HuH-7.5 (cell line): Measurements from ENCODE around the gene FAM181B.

Experiments used
- DNase-seq: peaks from one replicate; pipeline ENCODE4 v3.0.0; 2011; ENCODE audit warnings: low spot score

FAM181B gene

GRCh38 chr11:82682003-82682751 is 51.5 kb downstream of the FAM181B start:
- DNase-seq, result peak; percentile 12

- DNase-seq, result no peak
These were observed 53.4 kb downstream of the FAM181B start for GRCh38 chr11:82680252-82680651.
